Trophoblast cell (in vitro differentiated cells and primary cell): Measurements from ENCODE around the gene ASB18.

Experiments used
- DNase-seq, 2 donors: peaks; one replicate each; pipeline ENCODE4 v3.0.0-alpha.2; 2016
- H2AFZ ChIP-seq: 2 replicates; pipeline ENCODE4 v1.6.1; 2013; ENCODE audit warnings: low read length, moderate library complexity, mild to moderate bottlenecking; ENCODE audit not compliant: insufficient read depth, poor library complexity
- H2AK5ac ChIP-seq: 2 replicates; pipeline ENCODE4 v1.6.1; 2013; ENCODE audit warnings: mild to moderate bottlenecking, low read length
- H2BK120ac ChIP-seq: 2 replicates; pipeline ENCODE4 v1.6.1; 2013; ENCODE audit warnings: low read length, mild to moderate bottlenecking, moderate library complexity; ENCODE audit not compliant: insufficient read depth, poor library complexity
- H2BK12ac ChIP-seq: 2 replicates; pipeline ENCODE4 v1.6.1; 2013; ENCODE audit warnings: mild to moderate bottlenecking, low read length, moderate library complexity
- H2BK5ac ChIP-seq: 2 replicates; pipeline ENCODE4 v1.6.1; 2013; ENCODE audit warnings: low read length, low read depth, moderate library complexity, mild to moderate bottlenecking; ENCODE audit not compliant: poor library complexity
- H3K14ac ChIP-seq: 2 replicates; pipeline ENCODE4 v1.6.1; 2013; ENCODE audit warnings: mild to moderate bottlenecking, low read length
- H3K18ac ChIP-seq: 2 replicates; pipeline ENCODE4 v1.6.1; 2013; ENCODE audit warnings: mild to moderate bottlenecking, low read length
- H3K23ac ChIP-seq: 2 replicates; pipeline ENCODE4 v1.6.1; 2013; ENCODE audit warnings: low read length
- H3K27ac ChIP-seq: 2 replicates; pipeline ENCODE4 v1.5.1; 2013; ENCODE audit warnings: low read depth, mild to moderate bottlenecking, inconsistent platforms, low read length, moderate library complexity
- H3K27me3 ChIP-seq: 2 replicates; pipeline ENCODE4 v1.6.1; 2013; ENCODE audit warnings: inconsistent platforms, mild to moderate bottlenecking, low read length, moderate library complexity; ENCODE audit not compliant: insufficient read depth
- H3K36me3 ChIP-seq, 2 experiments: 1 replicate in 1 of 2; 2 replicates in 1 of 2; pipeline ENCODE4 v1.6.1; 2013; ENCODE audit warnings: low read length in 2 of 2, mild to moderate bottlenecking in 2 of 2, moderate library complexity in 1 of 2; ENCODE audit not compliant: insufficient read depth in 2 of 2, control insufficient read depth in 1 of 2
- H3K4ac ChIP-seq: 2 replicates; pipeline ENCODE4 v1.6.1; 2013; ENCODE audit warnings: low read depth, mild to moderate bottlenecking, low read length, moderate library complexity
- H3K4me1 ChIP-seq, 2 experiments: 1 replicate in 1 of 2; 2 replicates in 1 of 2; pipeline ENCODE4 v1.6.1; 2013; ENCODE audit warnings: low read length in 2 of 2, mild to moderate bottlenecking in 2 of 2, moderate library complexity in 1 of 2; ENCODE audit not compliant: insufficient read depth in 2 of 2, control insufficient read depth in 1 of 2
- H3K4me2 ChIP-seq: 2 replicates; pipeline ENCODE4 v1.6.1; 2013; ENCODE audit warnings: inconsistent platforms, mild to moderate bottlenecking, low read length, moderate library complexity
- H3K4me3 ChIP-seq: 2 replicates; pipeline ENCODE4 v1.5.1; 2013; ENCODE audit warnings: mild to moderate bottlenecking, low read depth, low read length, inconsistent platforms
- H3K79me1 ChIP-seq: one replicate; pipeline ENCODE4 v1.6.1; 2013; ENCODE audit warnings: low read length
- H3K79me2 ChIP-seq: 2 replicates; pipeline ENCODE4 v1.6.1; 2013; ENCODE audit warnings: low read length, mild to moderate bottlenecking; ENCODE audit not compliant: control insufficient read depth, insufficient read depth, poor library complexity
- H3K9ac ChIP-seq: 2 replicates; pipeline ENCODE4 v1.6.1; 2013; ENCODE audit warnings: mild to moderate bottlenecking, low read length
- H3K9me3 ChIP-seq: 2 replicates; pipeline ENCODE4 v1.6.1; 2013; ENCODE audit warnings: low read depth, mild to moderate bottlenecking, control low read depth, inconsistent platforms, low read length; ENCODE audit not compliant: insufficient read depth
- H4K12ac ChIP-seq: 2 replicates; pipeline ENCODE4 v1.6.1; 2013; ENCODE audit warnings: low read depth, mild to moderate bottlenecking, low read length, moderate library complexity
- H4K8ac ChIP-seq: 2 replicates; pipeline ENCODE4 v1.6.1; 2013; ENCODE audit warnings: low read depth, mild to moderate bottlenecking, low read length, moderate library complexity
- H4K91ac ChIP-seq: one replicate; pipeline ENCODE4 v1.6.1; 2013; ENCODE audit warnings: low read depth, mild to moderate bottlenecking, low read length, moderate library complexity
- WGBS: extraction: QIAGEN DNeasy Blood & Tissue Kit; methylation state at CpG from one replicate; pipeline ENCODE4 v1.1.7; 2013; ENCODE audit warnings: missing lambda C conversion rate; ENCODE audit not compliant: insufficient read length, insufficient coverage; ENCODE audit errors: extremely low coverage; 5-methylcytosine and 5-hydroxymethylcytosine counted together

Gene ASB18

GRCh38 chr2:236256366-236256985, 7.7 kb downstream of the ASB18 start:
- no CpG with 5 or more reads among the region's 8 CpGs for WGBS
- H3K79me2 ChIP-seq = no peaks in the 10 kb centered on the region
- no peak overlapping the region for H2BK12ac ChIP-seq

GRCh38 chr2:236254674-236255073, 9.5 kb downstream of the ASB18 start:
- Histone ChIP-seq H3K18ac (no peak overlapping the region), H3K79me1 (no peaks in the 10 kb centered on the region), H3K4me1 (peaks cover 3 to 4% of the 10 kb centered on the region in 2 experiments), H3K4me2 (no peak overlapping the region), H3K9ac (no peak overlapping the region), H3K9me3 (no peaks in the 10 kb centered on the region), H2AK5ac (no peak overlapping the region), H3K79me2 (no peaks in the 10 kb centered on the region), H3K36me3 (no peaks in the 10 kb centered on the region), H2BK120ac (no peak overlapping the region), H2AFZ (no peak overlapping the region), H2BK5ac (no peak overlapping the region), H4K91ac (no peak overlapping the region), H2BK12ac (no peak overlapping the region), H3K27me3 (no peaks in the 10 kb centered on the region), H4K12ac (no peak overlapping the region), H3K4me3 (no peak overlapping the region), H4K8ac (no peak overlapping the region), H3K23ac (no peak overlapping the region), H3K27ac (no peak overlapping the region), H3K14ac (no peak overlapping the region), H3K4ac (no peak overlapping the region)
- DNase-seq = no peak
- WGBS = no CpG with 5 or more reads among the region's 13 CpGs

More at GRCh38 chr2:236256366-236256985, 7.7 kb downstream of the ASB18 start:
- no peak overlapping the region for H3K14ac ChIP-seq
- H3K4me2 ChIP-seq = no peak overlapping the region
- H3K79me1 ChIP-seq = no peaks in the 10 kb centered on the region
- H3K4me3 ChIP-seq = no peak overlapping the region
- H3K18ac ChIP-seq = no peak overlapping the region
- H2AFZ ChIP-seq = no peak overlapping the region
- no peak overlapping the region for H3K23ac ChIP-seq
- no peak overlapping the region for H4K91ac ChIP-seq
- no peaks in the 10 kb centered on the region for H3K27me3 ChIP-seq
- H4K8ac ChIP-seq = no peak overlapping the region
- H3K4ac ChIP-seq = no peak overlapping the region
- no peak overlapping the region for H3K9ac ChIP-seq
- no peak for DNase-seq
- H3K36me3 ChIP-seq = no peaks in the 10 kb centered on the region
- no peak overlapping the region for H2AK5ac ChIP-seq
- peaks cover 2% of the 10 kb centered on the region for H3K9me3 ChIP-seq
- H2BK120ac ChIP-seq = no peak overlapping the region
- no peak overlapping the region for H3K27ac ChIP-seq
- H2BK5ac ChIP-seq = no peak overlapping the region
- no peaks in the 10 kb centered on the region for H3K4me1 ChIP-seq
- H4K12ac ChIP-seq = no peak overlapping the region

GRCh38 chr2:236254001-236254400, 10.2 kb downstream of the ASB18 start:
- Histone ChIP-seq H3K23ac (no peak overlapping the region), H3K4ac (no peak overlapping the region), H3K79me1 (no peaks in the 10 kb centered on the region), H2AFZ (no peak overlapping the region), H3K14ac (no peak overlapping the region), H3K36me3 (no peaks in the 10 kb centered on the region), H2BK12ac (no peak overlapping the region), H4K8ac (no peak overlapping the region), H3K79me2 (no peaks in the 10 kb centered on the region), H3K4me3 (no peak overlapping the region), H3K9ac (no peak overlapping the region), H3K27me3 (no peaks in the 10 kb centered on the region), H4K91ac (no peak overlapping the region), H3K4me2 (no peak overlapping the region), H3K4me1 (peaks cover 3 to 4% of the 10 kb centered on the region in 2 experiments), H3K18ac (no peak overlapping the region), H4K12ac (no peak overlapping the region), H3K9me3 (no peaks in the 10 kb centered on the region), H2BK120ac (no peak overlapping the region), H2BK5ac (no peak overlapping the region), H2AK5ac (no peak overlapping the region), H3K27ac (no peak overlapping the region)
- WGBS = no CpG with 5 or more reads among the region's 3 CpGs
- no peak for DNase-seq

DNA sequence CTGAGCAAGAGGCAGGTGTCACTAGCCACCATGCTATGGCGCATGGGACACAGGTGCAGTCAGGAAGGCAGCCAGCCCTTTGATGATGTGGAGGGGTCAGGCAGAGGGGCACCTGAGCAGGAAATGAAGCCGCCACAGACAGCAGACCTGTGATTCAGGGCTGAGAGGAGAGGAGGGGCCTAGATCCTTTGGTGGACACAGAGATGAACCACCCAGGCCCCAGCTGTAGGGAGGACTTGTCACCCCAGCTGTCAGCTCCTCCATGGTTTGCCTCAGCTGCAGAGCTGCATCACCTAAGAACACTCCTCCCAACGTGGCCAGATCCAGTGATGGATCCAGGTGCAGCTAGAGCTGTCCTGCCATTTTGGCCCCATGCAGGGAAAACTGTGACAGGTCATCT, 11.6 kb downstream of the ASB18 start:
- H3K9ac ChIP-seq = no peak overlapping the region
- no peak overlapping the region for H4K8ac ChIP-seq
- H3K36me3 ChIP-seq = no peaks in the 10 kb centered on the region
- H4K91ac ChIP-seq = no peak overlapping the region
- no peaks in the 10 kb centered on the region for H3K27me3 ChIP-seq
- no peak overlapping the region for H2BK12ac ChIP-seq
- H3K4ac ChIP-seq = no peak overlapping the region
- H3K27ac ChIP-seq = no peak overlapping the region
- no peaks in the 10 kb centered on the region for H3K9me3 ChIP-seq
- DNase-seq = no peak
- no peak overlapping the region for H3K14ac ChIP-seq
- peaks cover 3 to 4% of the 10 kb centered on the region in 2 experiments for H3K4me1 ChIP-seq
- no peak overlapping the region for H3K18ac ChIP-seq
- no peak overlapping the region for H2BK5ac ChIP-seq
- H3K79me1 ChIP-seq = no peaks in the 10 kb centered on the region
- no peak overlapping the region for H3K4me3 ChIP-seq
- H3K79me2 ChIP-seq = no peaks in the 10 kb centered on the region
- no peak overlapping the region for H3K4me2 ChIP-seq
- H3K23ac ChIP-seq = no peak overlapping the region
- no peak overlapping the region for H2AK5ac ChIP-seq
- H2AFZ ChIP-seq = no peak overlapping the region
- no CpG with 5 or more reads among the region's 3 CpGs for WGBS
- H4K12ac ChIP-seq = no peak overlapping the region
- H2BK120ac ChIP-seq = no peak overlapping the region
